B cell (primary cell): Measurements from ENCODE around the gene OGDHL. TPM values are rescaled to one million over a fixed set of nuclear protein-coding genes. Genes with fewer than 3 reads are reported as not detected.

Experiments used
- ATAC-seq: fragments of 200-7000 bp; cut with Tn5 transposase; one replicate; pipeline ENCODE4 v1.10.0; 2021; ENCODE audit warnings: low read depth, mild to moderate bottlenecking, moderate number of reproducible peaks, moderate library complexity
- CTCF ChIA-PET: fragments of 350-600 bp; sonication (Branson Sonifier 250); formaldehyde crosslinking; loops from one replicate; lab custom pipeline; 2021; ENCODE audit warnings: antibody characterized with exemption, inconsistent platforms; lab: Charles Lee
- POLR2A ChIA-PET: fragments of 350-600 bp; sonication (Branson Sonifier 250); formaldehyde crosslinking; loops from one replicate; lab custom pipeline; 2021; ENCODE audit warnings: antibody characterized with exemption; lab: Charles Lee
- DNase-seq: peaks from one replicate; pipeline ENCODE4 v3.0.0; 2013
- H2AFZ ChIP-seq: 2 replicates; pipeline ENCODE4 v1.6.1; 2012; ENCODE audit warnings: mild to moderate bottlenecking, low read depth, low read length; ENCODE audit not compliant: insufficient read depth, poor library complexity, severe bottlenecking
- H3K27ac ChIP-seq, 2 donors: 1 replicate in 1 of 2; 2 replicates in 1 of 2; pipeline ENCODE4 v1.5.1; 2012 to 2013; ENCODE audit warnings: low read length in 2 of 2, mild to moderate bottlenecking in 2 of 2, moderate library complexity in 1 of 2
- H3K27me3 ChIP-seq, 4 experiments: fragments of 200-600 bp in 1 of 4; sonication (generic) in 1 of 4; replicated peaks in 1 of 4; 1 replicate in 2 of 4; 2 replicates in 2 of 4; pipeline versions ENCODE4 v1.6.1 to v1.7.0; 2013 to 2016; ENCODE audit warnings: low read length in 3 of 4, mild to moderate bottlenecking in 2 of 4, mixed read lengths in 1 of 4, moderate library complexity in 1 of 4; ENCODE audit not compliant: insufficient read depth in 4 of 4, control insufficient read depth in 3 of 4; ENCODE audit errors: control extremely low read depth in 1 of 4
- H3K36me3 ChIP-seq, 2 experiments: replicated peaks in 1 of 2; 1 replicate in 1 of 2; 2 replicates in 1 of 2; pipeline versions ENCODE4 v1.6.1 to v1.7.1; 2013; ENCODE audit warnings: low read length in 1 of 2; ENCODE audit not compliant: insufficient read depth in 2 of 2, control insufficient read depth in 1 of 2; ENCODE audit errors: control extremely low read depth in 1 of 2, extremely low read depth in 1 of 2
- H3K4me1 ChIP-seq, 2 donors: fragments of 200-600 bp in 1 of 2; sonication (generic) in 1 of 2; 1 replicate in 1 of 2; 2 replicates in 1 of 2; pipeline versions ENCODE4 v1.5.1 to v1.6.1; 2013 to 2017; ENCODE audit warnings: low read length in 2 of 2; ENCODE audit not compliant: control insufficient read depth in 2 of 2, insufficient read depth in 2 of 2
- H3K4me2 ChIP-seq: replicated peaks from 2 replicates; pipeline ENCODE3; 2012; ENCODE audit warnings: mild to moderate bottlenecking, low read depth, low read length; ENCODE audit not compliant: poor library complexity, severe bottlenecking
- H3K4me3 ChIP-seq, 5 experiments: fragments of 200-600 bp in 1 of 5; sonication (generic) in 1 of 5; 1 replicate in 3 of 5; 2 replicates in 2 of 5; pipeline versions ENCODE4 v1.5.1 to v1.7.0; 2011 to 2016; ENCODE audit warnings: low read length in 4 of 5, mild to moderate bottlenecking in 4 of 5, low read depth in 2 of 5, control low read depth in 1 of 5, moderate library complexity in 1 of 5; ENCODE audit not compliant: insufficient read depth in 1 of 5; ENCODE audit errors: control extremely low read depth in 1 of 5, extremely low read depth in 1 of 5
- H3K79me2 ChIP-seq: fragments of 200-600 bp; sonication (generic); one replicate; pipeline ENCODE4 v1.6.0; 2016; ENCODE audit warnings: low read length; ENCODE audit not compliant: control insufficient read depth, insufficient read depth
- H3K9ac ChIP-seq: fragments of 200-600 bp; sonication (generic); 2 replicates; pipeline ENCODE4 v1.6.1; 2017; ENCODE audit warnings: mild to moderate bottlenecking, low read length, moderate library complexity
- H3K9me3 ChIP-seq, 3 donors: one replicate each; pipeline versions ENCODE4 v1.6.1 to v1.7.1; 2013; ENCODE audit warnings: low read length in 2 of 3; ENCODE audit not compliant: control insufficient read depth in 2 of 3, insufficient read depth in 1 of 3; ENCODE audit errors: control extremely low read depth in 1 of 3
- H4K20me1 ChIP-seq: 2 replicates; pipeline ENCODE4 v1.6.0; 2012; ENCODE audit warnings: mild to moderate bottlenecking, low read length; ENCODE audit not compliant: insufficient read depth, control insufficient read depth, poor library complexity, severe bottlenecking
- H3K27ac Mint-ChIP-seq: one replicate; pipeline ENCODE4 v1.8.0; 2021; ENCODE audit warnings: mixed read lengths
- H3K27me3 Mint-ChIP-seq: one replicate; pipeline ENCODE4 v1.8.0; 2021; ENCODE audit warnings: mixed read lengths
- H3K4me1 Mint-ChIP-seq: one replicate; pipeline ENCODE4 v1.8.0; 2021; ENCODE audit warnings: mixed read lengths
- H3K4me3 Mint-ChIP-seq: one replicate; pipeline ENCODE4 v1.8.0; 2021; ENCODE audit warnings: mixed read lengths
- H3K9me3 Mint-ChIP-seq: one replicate; pipeline ENCODE4 v1.8.0; 2022; ENCODE audit warnings: mixed read lengths; ENCODE audit not compliant: insufficient read depth
- CTCF ChIP-seq: fragments of 200-600 bp; IDR thresholded peaks from one replicate; pipeline ENCODE4 v1.8.0; 2022; ENCODE audit warnings: antibody characterized with exemption, mild to moderate bottlenecking
- EZH2 ChIP-seq: IDR thresholded peaks from 2 replicates; pipeline ENCODE4 v1.6.1; 2012; ENCODE audit warnings: borderline replicate concordance, low read depth, mild to moderate bottlenecking, moderate library complexity, low read length; ENCODE audit not compliant: insufficient read depth, poor library complexity, severe bottlenecking
- whole genome bisulfite sequencing: methylation state at CpG from one replicate; pipeline ENCODE4 v1.1.5; 2013; ENCODE audit warnings: missing lambda C conversion rate; ENCODE audit not compliant: insufficient coverage; 5-methylcytosine and 5-hydroxymethylcytosine counted together
- intact Hi-C: fragments of 100-400 bp; cut with micrococcal nuclease; formaldehyde crosslinking; loops from one replicate; pipeline ENCODE4 v1.10.0; 2022
- polyA plus RNA-seq: library from polyadenylated mRNA; depleted of rRNA; stranded (reverse); fragments of >200 nt; gene quantifications from 2 replicates; pipeline ENCODE4 v1.2.3, GENCODE V29; 2012
- total RNA-seq, 2 donors: library from RNA; stranded (reverse); fragments of 120-200 nt in 1 of 2; gene quantifications; 1 replicate in 1 of 2; 2 replicates in 1 of 2; pipeline versions ENCODE4 v1.2.3 to v1.2.4, GENCODE V29; 2013 to 2022

OGDHL gene
- total and polyA plus RNA-seq, 2 donors (not counting 1 experiment from before 2014, with no cell fraction given), result not detected

- ChIA-PET POLR2A (no interaction called here), CTCF (no interaction called here)
- Histone ChIP-seq H3K27ac (no peak overlapping the region), H3K9me3 (peaks cover 0 to 5% (median 0%) of the 10 kb centered on the region in 3 donors), H3K4me1 (no peaks in the 10 kb centered on the region), H3K36me3 (no peaks in the 10 kb centered on the region), H4K20me1 (no peaks in the 10 kb centered on the region), H2AFZ (no peak overlapping the region), H3K4me3 (no peak overlapping the region), H3K4me2 (no peak overlapping the region), H3K27me3 (no peaks in the 10 kb centered on the region), H3K9ac (no peak overlapping the region), H3K79me2 (no peaks in the 10 kb centered on the region)
- H3K27ac Mint-ChIP-seq, result no peak overlapping the region
- intact Hi-C loops, result no loop called here
- H3K4me1 Mint-ChIP-seq, result no peaks in the 10 kb centered on the region
- ATAC-seq (no peak), DNase-seq (no peak)
- H3K27me3 Mint-ChIP-seq, result peaks cover 18% of the 10 kb centered on the region
- TF ChIP-seq CTCF (no peak), EZH2 (no peak)
- WGBS, result 87% methylated on average over 8 of the region's 10 CpGs
- no peaks in the 10 kb centered on the region for H3K9me3 Mint-ChIP-seq
- no peak overlapping the region for H3K4me3 Mint-ChIP-seq
These were observed 14.1 kb downstream of the OGDHL start for GRCh38 chr10:49748006-49748405.

GRCh38 chr10:49747303-49747646 lies 14.8 kb downstream of the OGDHL start:
- no peak for TF ChIP-seq CTCF
- TF ChIP-seq EZH2, result no peak
- no peak for ATAC-seq
- DNase-seq, result no peak
- H3K27me3 ChIP-seq, result no peaks in the 10 kb centered on the region
- Mint-ChIP-seq H3K27me3 (peaks cover 13% of the 10 kb centered on the region), H3K27ac (no peak overlapping the region), H3K4me3 (no peak overlapping the region), H3K9me3 (no peaks in the 10 kb centered on the region), H3K4me1 (no peaks in the 10 kb centered on the region)
- H3K79me2 ChIP-seq, result no peaks in the 10 kb centered on the region
- H3K9me3 ChIP-seq, result peaks cover 0 to 5% (median 0%) of the 10 kb centered on the region in 3 donors
- WGBS, result 94% methylated on average over 4 of the region's 4 CpGs
- ChIA-PET POLR2A (no interaction called here), CTCF (no interaction called here)
- H4K20me1 ChIP-seq, result no peaks in the 10 kb centered on the region
- no peaks in the 10 kb centered on the region for H3K4me1 ChIP-seq
- intact Hi-C loops, result no loop called here
- H3K27ac ChIP-seq, result no peak overlapping the region
- no peak overlapping the region for H3K4me3 ChIP-seq
- no peak overlapping the region for H2AFZ ChIP-seq
- H3K36me3 ChIP-seq, result no peaks in the 10 kb centered on the region
- H3K4me2 ChIP-seq, result no peak overlapping the region
- H3K9ac ChIP-seq, result no peak overlapping the region
